EH (cell line): ENCODE results near the gene TAF4.
"Not testable (repeated sequence)": the region's sequence is repeated elsewhere in the genome, so short reads cannot be mapped to it uniquely, and the experiment has no call there.

ENCODE experiments used
- DNase-seq: peaks from one replicate; pipeline ENCODE4 v3.0.0-alpha.2; 2015; ENCODE audit warnings: low read depth

The TAF4 gene

GRCh38 chr20:62055862-62056115 lies 9.9 kb downstream of the TAF4 start:
- DNase-seq: not testable (repeated sequence)

- no peak for DNase-seq
Observed at GRCh38 chr20:62055106-62055861, 10.4 kb downstream of the TAF4 start.

GRCh38 chr20:62054451-62054953 lies 11.2 kb downstream of the TAF4 start:
- no peak for DNase-seq

DNA sequence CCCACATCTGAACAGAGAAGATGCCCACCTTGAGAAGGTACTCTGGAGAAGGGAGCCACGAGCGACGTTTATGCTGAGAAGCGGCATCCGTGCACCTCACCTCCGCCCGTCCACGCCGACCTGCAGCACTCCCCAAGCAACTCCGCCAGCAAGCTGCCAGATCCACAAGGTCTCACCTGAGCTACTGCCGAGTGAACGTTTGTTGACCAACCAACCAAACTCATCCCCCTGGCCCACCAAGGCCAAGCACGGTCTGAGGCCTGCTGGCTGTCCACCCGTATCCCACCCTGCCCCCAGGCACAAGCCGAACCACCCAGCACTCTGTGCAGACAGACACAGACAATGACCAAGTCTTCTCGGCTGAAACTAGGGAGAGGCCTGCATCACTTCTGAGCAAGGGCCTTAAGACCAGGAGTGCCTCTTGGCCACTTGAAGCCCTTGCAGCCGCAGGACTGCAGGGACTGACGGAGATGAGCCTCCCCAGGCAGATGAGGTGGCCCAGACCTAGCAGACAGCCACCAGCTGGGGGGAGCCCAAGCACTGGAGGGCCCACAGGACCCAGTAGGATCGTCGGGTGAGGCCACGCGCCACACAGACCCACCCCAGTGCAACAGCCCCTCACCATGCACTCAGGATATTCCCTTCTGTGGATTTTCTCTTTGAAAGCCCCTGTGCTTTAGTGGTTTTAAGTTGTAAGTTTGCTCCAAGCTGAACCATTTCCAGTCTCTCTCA lies 12.1 kb downstream of the TAF4 start:
- DNase-seq: no peak

- no peak for DNase-seq
Observed at GRCh38 chr20:62052842-62053464, 12.7 kb downstream of the TAF4 start.

- DNase-seq: no peak
Observed at GRCh38 chr20:62052336-62052841, 13.3 kb downstream of the TAF4 start.

DNA sequence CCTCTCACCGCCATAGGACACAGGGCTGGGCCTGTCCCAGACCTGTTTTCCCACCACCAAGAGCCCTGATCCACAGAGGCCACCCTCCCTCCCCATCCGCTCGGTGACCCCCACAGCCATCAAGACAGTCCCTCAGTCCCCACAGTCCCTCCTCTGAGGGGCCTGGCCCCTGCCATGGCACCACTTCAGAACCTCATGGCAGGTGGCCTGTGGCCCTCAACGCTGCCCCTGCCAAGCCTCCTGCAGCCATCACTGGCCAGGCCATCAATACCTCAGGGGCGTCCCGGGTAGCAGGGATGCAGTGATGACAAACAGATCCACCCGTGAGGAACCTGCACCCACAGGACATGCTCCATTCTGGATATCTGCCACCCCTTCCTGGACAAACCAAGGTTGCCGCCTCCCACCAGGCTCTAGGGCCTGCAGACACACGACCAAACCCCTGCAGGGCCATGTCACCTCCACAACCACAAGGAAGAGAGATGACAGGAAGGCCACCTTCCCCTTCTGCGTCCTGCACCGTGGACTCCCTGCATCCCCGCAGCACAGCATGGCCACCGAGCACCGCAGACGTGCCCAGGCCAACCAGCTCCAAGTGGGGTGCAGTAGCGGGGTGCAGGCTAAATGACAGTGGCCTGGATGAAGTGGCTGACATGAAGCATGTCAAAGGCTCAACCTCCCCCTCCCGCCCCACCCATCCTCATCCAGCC lies 14.0 kb downstream of the TAF4 start:
- no peak for DNase-seq

GRCh38 chr20:62051144-62051543 lies 14.5 kb downstream of the TAF4 start:
- DNase-seq: no peak

GRCh38 chr20:62050166-62051120 lies 15.2 kb downstream of the TAF4 start:
- no peak for DNase-seq

DNA sequence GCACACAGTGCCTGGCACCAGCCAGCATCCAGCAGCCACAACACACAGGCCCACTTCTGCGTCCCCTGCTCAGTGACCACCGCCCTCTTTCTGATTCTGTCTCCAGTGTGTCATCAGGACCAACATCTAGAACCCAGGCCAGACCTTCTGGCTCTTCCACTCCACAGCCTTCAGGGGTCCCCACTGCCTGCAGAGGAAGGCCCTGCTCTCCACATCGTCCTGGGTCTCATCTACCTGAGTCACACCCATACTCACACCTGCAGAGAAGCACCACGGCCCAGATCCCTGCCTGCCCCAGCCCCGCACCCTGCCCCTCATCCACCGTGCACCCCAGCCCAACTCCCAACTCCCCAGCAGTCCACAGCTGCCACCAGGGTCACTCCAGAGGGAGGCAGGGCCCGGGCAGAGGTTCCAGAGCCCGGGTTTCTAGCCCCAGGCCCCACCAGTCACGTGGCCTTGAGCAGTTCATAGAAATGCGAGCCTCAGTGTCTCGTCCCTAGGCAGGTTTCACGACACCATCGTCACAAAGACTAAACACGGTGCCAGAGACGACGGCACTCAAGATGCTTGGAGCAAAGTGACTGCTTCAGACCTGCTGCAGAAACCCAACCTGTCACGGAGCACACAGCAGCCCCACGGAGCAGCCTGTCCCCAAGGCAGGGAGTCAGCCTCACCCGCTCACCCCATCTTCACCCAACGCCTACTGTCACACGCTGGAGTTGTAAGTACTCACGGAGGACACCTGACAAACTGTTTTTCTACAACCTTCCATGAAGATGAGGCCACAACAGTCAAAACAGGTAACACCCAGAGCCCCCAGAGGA lies 16.1 kb downstream of the TAF4 start:
- DNase-seq: no peak

DNA sequence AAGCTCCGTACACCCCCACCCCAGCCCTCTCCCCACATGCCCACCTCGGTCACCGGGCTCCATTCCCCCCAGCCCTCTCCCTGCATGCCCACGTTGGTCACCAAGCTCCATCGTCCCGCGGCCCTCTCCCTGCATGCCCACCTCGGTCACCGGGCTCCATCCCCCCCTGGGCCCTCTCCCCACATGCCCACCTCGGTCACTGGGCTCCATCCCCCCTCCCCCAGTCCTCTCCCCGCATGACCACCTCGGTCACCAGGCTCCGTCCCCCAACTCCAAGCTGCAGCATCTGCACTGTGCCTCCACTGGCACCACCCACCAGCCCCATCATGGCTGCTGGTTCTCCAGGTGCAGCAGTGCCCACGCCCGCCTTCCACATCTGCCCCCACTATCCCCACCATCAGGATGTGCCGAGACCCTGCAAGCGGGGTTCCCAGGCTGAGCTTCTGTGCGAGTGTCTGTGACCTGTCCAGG lies 16.8 kb downstream of the TAF4 start:
- DNase-seq: no peak

DNA sequence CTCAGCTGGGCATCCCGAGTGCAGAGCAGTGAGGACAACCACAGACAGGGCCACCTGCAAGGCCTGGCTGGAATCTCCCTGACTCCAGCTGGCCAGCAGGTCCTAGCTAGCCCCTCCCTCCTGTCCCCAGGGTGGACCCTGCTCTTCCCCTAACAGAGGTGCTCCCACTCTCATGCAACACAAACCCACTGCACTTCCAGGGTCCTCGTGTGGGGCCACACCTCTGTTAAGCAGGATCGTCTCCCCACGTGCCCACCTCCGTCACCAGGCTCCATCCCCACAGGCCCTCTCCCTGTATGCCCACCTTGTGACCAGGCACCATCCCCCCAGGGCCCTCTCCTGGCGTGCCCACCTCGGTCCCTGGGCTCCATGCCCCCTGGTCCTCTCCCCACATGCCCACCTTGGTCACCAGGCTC lies 17.3 kb downstream of the TAF4 start:
- no peak for DNase-seq

DNA sequence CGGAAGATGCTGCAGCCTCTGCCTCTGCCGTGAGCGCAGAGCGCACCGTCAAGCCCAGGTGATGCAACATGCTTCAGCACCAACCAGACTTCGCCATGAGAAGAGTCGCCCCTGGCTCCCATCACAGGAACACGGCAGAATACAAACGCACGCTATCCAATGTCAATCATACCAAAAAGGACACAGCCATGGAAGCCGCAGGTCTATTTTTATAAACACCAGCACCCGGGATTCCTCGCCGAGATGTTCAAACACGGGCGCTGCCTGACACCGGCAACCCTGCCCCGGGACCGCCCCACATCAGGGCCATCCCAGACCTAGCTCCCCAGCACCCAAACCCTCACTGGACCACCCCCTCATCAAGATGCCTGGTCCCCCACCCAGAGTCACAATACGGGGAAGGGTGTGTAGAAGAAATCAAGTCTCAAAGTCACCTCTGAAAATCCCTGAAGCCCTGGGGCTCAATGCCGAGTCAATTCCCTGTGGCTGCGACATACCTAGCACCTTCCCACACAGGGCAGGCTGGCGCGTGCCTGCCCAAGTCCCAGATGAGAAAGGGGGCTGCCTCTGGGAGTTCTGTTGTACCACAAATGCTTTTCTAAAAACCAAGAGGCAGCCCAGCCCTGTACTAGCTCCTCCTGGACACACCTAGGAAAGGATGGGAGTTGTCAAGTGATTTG lies 17.9 kb downstream of the TAF4 start:
- DNase-seq: no peak

- DNase-seq: no peak
Observed at GRCh38 chr20:62046431-62046830, 19.2 kb downstream of the TAF4 start.

GRCh38 chr20:62045529-62046285 lies 20.0 kb downstream of the TAF4 start:
- no peak for DNase-seq

GRCh38 chr20:62045118-62045517 lies 20.6 kb downstream of the TAF4 start:
- no peak for DNase-seq

GRCh38 chr20:62044631-62045030 lies 21.1 kb downstream of the TAF4 start:
- no peak for DNase-seq

DNA sequence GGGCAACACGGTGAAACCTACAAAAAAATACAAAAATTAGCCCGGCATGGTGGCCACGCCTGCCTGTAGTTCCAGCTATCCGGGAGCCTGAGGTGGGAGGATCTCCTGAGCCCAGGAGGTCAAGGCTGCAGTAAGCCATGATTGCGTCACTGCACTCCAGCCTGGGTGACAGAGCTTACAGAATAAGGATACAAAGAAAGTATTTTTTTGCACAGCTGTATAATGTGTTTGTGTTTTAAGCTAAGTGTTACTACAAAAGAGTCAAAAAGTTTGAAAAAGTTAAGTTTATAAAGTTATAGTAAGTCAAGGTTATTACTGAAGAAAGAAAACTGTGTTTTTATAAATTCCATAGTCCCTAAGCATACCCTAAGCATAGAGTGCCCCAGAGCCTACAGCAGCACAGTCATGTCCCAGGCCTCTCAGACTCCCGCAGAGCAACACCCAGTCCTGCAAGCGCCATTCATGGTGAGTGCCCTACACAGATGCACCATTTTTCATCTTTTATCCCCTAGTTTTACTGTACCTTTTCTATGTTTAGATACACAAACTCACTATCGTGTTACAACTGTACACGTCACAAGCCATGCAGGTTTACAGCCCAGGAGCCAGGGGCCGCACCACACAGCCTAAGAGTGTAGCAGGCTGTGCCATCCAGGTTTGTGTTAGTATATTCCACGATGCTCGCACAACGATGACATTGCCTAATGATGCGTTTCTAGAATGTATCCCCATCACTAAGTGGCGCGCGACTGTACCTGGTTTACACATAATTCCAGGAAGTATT lies 22.4 kb downstream of the TAF4 start:
- peak; percentile 30 for DNase-seq
